Measurements from ENCODE around the gene CDC37. TPM values are rescaled to one million over a fixed set of nuclear protein-coding genes. Genes with fewer than 3 reads are reported as not detected.

CDC37 gene
- polyA plus RNA-seq, 1 donor (not counting 4 experiments of a cell fraction or from before 2014, with no cell fraction given): 376 TPM

DNA sequence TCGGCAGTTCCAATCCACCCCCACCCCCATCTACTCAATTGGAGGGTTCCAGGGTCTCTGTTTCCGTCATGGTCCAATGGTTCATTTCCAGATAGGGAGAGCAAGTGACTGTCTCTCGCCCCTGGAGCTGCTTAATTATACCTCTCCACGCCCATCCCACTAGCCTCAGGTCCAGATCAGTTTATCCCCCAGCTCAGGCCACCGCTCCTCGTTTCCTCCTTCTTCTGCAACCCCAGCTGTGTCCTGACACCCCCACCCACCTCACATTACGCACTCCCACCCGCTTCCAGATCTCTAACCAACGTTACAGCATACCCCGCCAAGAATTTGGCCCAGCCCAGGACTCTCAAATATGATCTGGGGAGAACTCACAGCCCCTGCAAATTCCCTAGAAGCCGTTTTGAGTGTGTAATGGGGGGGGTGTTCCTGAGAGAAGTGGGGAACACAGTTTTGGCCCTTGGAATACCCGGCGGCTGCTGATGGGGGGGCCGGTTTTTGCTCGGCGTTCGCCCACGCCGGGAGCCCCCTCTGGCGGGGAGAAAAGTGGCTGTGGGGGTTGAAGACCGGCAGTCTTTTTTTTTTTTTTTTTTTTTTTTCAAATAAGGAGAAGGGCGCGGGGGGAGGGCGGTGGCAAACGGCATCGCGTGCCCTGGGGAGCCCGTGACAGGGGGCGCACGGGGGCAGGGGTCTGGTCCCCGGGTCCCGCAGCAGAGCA is 15.3 kb upstream of the CDC37 start:
- H3K9me3 ChIP-seq (ENCODE audit: control insufficient read depth, low read depth, low read length): no peaks in the 10 kb centered on the region
- FAIRE-seq (no peak), DNase-seq (ENCODE audit: low read depth, low spot score) (no peak)
- H3K79me2 ChIP-seq (ENCODE audit: control insufficient read depth, insufficient read depth, low read length): no peaks in the 10 kb centered on the region
- H3K4me2 ChIP-seq (ENCODE audit: control insufficient read depth, extremely low read depth, insufficient read depth, low read depth, low read length): no peak overlapping the region
- H3K27ac ChIP-seq (ENCODE audit: control insufficient read depth, insufficient read depth, low read length): no peak overlapping the region
- dilution Hi-C loops (cut with MboI; ENCODE audit: extremely low pct_ligation_motif_present, low sequenced_read_pairs): no loop called here
- H3K36me3 ChIP-seq (ENCODE audit: control insufficient read depth in 2 of 2, extremely low read depth in 1 of 2, insufficient read depth in 2 of 2, low read length in 2 of 2): no peaks in the 10 kb centered on the region
- TF ChIP-seq, protein P1, sequence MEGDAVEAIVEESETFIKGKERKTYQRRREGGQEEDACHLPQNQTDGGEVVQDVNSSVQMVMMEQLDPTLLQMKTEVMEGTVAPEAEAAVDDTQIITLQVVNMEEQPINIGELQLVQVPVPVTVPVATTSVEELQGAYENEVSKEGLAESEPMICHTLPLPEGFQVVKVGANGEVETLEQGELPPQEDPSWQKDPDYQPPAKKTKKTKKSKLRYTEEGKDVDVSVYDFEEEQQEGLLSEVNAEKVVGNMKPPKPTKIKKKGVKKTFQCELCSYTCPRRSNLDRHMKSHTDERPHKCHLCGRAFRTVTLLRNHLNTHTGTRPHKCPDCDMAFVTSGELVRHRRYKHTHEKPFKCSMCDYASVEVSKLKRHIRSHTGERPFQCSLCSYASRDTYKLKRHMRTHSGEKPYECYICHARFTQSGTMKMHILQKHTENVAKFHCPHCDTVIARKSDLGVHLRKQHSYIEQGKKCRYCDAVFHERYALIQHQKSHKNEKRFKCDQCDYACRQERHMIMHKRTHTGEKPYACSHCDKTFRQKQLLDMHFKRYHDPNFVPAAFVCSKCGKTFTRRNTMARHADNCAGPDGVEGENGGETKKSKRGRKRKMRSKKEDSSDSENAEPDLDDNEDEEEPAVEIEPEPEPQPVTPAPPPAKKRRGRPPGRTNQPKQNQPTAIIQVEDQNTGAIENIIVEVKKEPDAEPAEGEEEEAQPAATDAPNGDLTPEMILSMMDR (optimal IDR thresholded peaks at IDR 0.05 in 1 of 3, IDR thresholded peaks at IDR 0.05 in 1 of 3, conservative IDR thresholded peaks at IDR 0.05 in 1 of 3; ENCODE audit: extremely low read depth in 1 of 3, insufficient read depth in 2 of 3, low read length in 3 of 3): no peak
- peak; percentile 70 for TF ChIP-seq EZH2 (IDR thresholded peaks at IDR 0.05; ENCODE audit: low read length)
- H3K9me1 ChIP-seq (ENCODE audit: control insufficient read depth, extremely low read depth, insufficient read depth, low read length): no peaks in the 10 kb centered on the region
- H4K20me1 ChIP-seq (ENCODE audit: control insufficient read depth, extremely low read depth, insufficient read depth, low read length): no peaks in the 10 kb centered on the region
- H3K27me3 ChIP-seq (ENCODE audit: control insufficient read depth, extremely low read depth, insufficient read depth, low read length): peaks cover 66% of the 10 kb centered on the region
- no peak overlapping the region for H2AFZ ChIP-seq (ENCODE audit: control insufficient read depth, low read length)
- H3K4me1 ChIP-seq (ENCODE audit: control insufficient read depth, extremely low read depth, insufficient read depth, low read length): peaks cover 34% of the 10 kb centered on the region
- no peak overlapping the region for H3K9ac ChIP-seq (ENCODE audit: control insufficient read depth, extremely low read depth, insufficient read depth, low read length)
- H3K4me3 ChIP-seq (ENCODE audit: control insufficient read depth in 2 of 3, extremely low read depth in 1 of 3, insufficient read depth in 2 of 3, low read depth in 1 of 3, low read length in 3 of 3): peak overlapping the region in 1 of 3 experiments; percentile 16

- no peaks in the 10 kb centered on the region for H3K79me2 ChIP-seq (ENCODE audit: control insufficient read depth, insufficient read depth, low read length)
- no peaks in the 10 kb centered on the region for H3K36me3 ChIP-seq (ENCODE audit: control insufficient read depth in 2 of 2, extremely low read depth in 1 of 2, insufficient read depth in 2 of 2, low read length in 2 of 2)
- no peaks in the 10 kb centered on the region for H3K9me3 ChIP-seq (ENCODE audit: control insufficient read depth, low read depth, low read length)
- H3K27me3 ChIP-seq (ENCODE audit: control insufficient read depth, extremely low read depth, insufficient read depth, low read length): peaks cover 61% of the 10 kb centered on the region
- H3K9me1 ChIP-seq (ENCODE audit: control insufficient read depth, extremely low read depth, insufficient read depth, low read length): no peaks in the 10 kb centered on the region
- no peak overlapping the region for H3K27ac ChIP-seq (ENCODE audit: control insufficient read depth, insufficient read depth, low read length)
- H2AFZ ChIP-seq (ENCODE audit: control insufficient read depth, low read length): no peak overlapping the region
- peak; percentile 70 for TF ChIP-seq EZH2 (IDR thresholded peaks at IDR 0.05; ENCODE audit: low read length)
- TF ChIP-seq, protein P1 (optimal IDR thresholded peaks at IDR 0.05 in 1 of 3, IDR thresholded peaks at IDR 0.05 in 1 of 3, conservative IDR thresholded peaks at IDR 0.05 in 1 of 3; ENCODE audit: extremely low read depth in 1 of 3, insufficient read depth in 2 of 3, low read length in 3 of 3): no peak
- DNase-seq (ENCODE audit: low read depth, low spot score) (no peak), FAIRE-seq (no peak)
- H3K4me3 ChIP-seq (ENCODE audit: control insufficient read depth in 2 of 3, extremely low read depth in 1 of 3, insufficient read depth in 2 of 3, low read depth in 1 of 3, low read length in 3 of 3): no peak overlapping the region
- dilution Hi-C loops (cut with MboI; ENCODE audit: extremely low pct_ligation_motif_present, low sequenced_read_pairs): no loop called here
- peaks cover 34% of the 10 kb centered on the region for H3K4me1 ChIP-seq (ENCODE audit: control insufficient read depth, extremely low read depth, insufficient read depth, low read length)
- H3K4me2 ChIP-seq (ENCODE audit: control insufficient read depth, extremely low read depth, insufficient read depth, low read depth, low read length): peak overlapping the region; percentile 12
- H4K20me1 ChIP-seq (ENCODE audit: control insufficient read depth, extremely low read depth, insufficient read depth, low read length): no peaks in the 10 kb centered on the region
- no peak overlapping the region for H3K9ac ChIP-seq (ENCODE audit: control insufficient read depth, extremely low read depth, insufficient read depth, low read length)
Measured at GRCh38 chr19:10418235-10418484, 14.8 kb upstream of the CDC37 start.
